HG02610 (cell line): Measurements from ENCODE around the gene FGB.

Experiments used
- ATAC-seq: cut with Tn5 transposase; IDR thresholded peaks from one replicate; pipeline ENCODE4 v1.9.1; 2021; ENCODE audit warnings: mild to moderate bottlenecking, moderate library complexity; ENCODE audit not compliant: unreplicated experiment

FGB gene

GRCh38 chr4:154562697-154563254, at the start of gene FGB:
FGB (plus strand) TSS chr4:154563011; CDS start chr4:154563019, 8 bp downstream.
- no peak for ATAC-seq

GRCh38 chr4:154516318-154517029, 46.3 kb upstream of the FGB start:
- ATAC-seq, result no peak

- no peak for ATAC-seq
These were observed 45.2 kb upstream of the FGB start for GRCh38 chr4:154517591-154517990.

- ATAC-seq, result no peak
These were observed 43.6 kb upstream of the FGB start for GRCh38 chr4:154519214-154519613.

- ATAC-seq, result no peak
These were observed 41.2 kb upstream of the FGB start for GRCh38 chr4:154521607-154522006.

- peak; percentile 54 for ATAC-seq
These were observed 36.7 kb upstream of the FGB start for GRCh38 chr4:154526151-154526550.

- ATAC-seq, result no peak
These were observed 35.5 kb upstream of the FGB start for GRCh38 chr4:154527308-154527707.

- no peak for ATAC-seq
These were observed 33.9 kb upstream of the FGB start for GRCh38 chr4:154528869-154529268.

- no peak for ATAC-seq
These were observed 32.9 kb upstream of the FGB start for GRCh38 chr4:154529728-154530519.

GRCh38 chr4:154534296-154534695, 28.5 kb upstream of the FGB start:
- no peak for ATAC-seq

GRCh38 chr4:154542271-154542879, 20.4 kb upstream of the FGB start:
- ATAC-seq, result no peak

- no peak for ATAC-seq
These were observed 17.1 kb upstream of the FGB start for GRCh38 chr4:154545689-154546088.

- ATAC-seq, result peak; percentile 97
These were observed 12.7 kb upstream of the FGB start, which contains the start of gene PLRG1 for GRCh38 chr4:154549894-154550790. PLRG1 (minus strand) TSS chr4:154550400; CDS start chr4:154550308, 92 bp downstream.

- ATAC-seq, result peak; percentile 50
These were observed 10.7 kb upstream of the FGB start for GRCh38 chr4:154551872-154552686.

- peak; percentile 19 for ATAC-seq
These were observed 3.7 kb upstream of the FGB start for GRCh38 chr4:154559141-154559493.

GRCh38 chr4:154559494-154560418, 3.1 kb upstream of the FGB start:
- peak; percentile 80 for ATAC-seq

- ATAC-seq, result peak; percentile 51
These were observed 2.4 kb upstream of the FGB start for GRCh38 chr4:154560419-154560801.

- ATAC-seq, result no peak
These were observed 2.0 kb upstream of the FGB start for GRCh38 chr4:154560824-154561231.

- no peak for ATAC-seq
These were observed 1.5 kb downstream of the FGB start for GRCh38 chr4:154564311-154564710.
